Ureter (tissue), 1 donor: Measurements from ENCODE around the gene CDH15. TPM values are rescaled to one million over a fixed set of nuclear protein-coding genes. Genes with fewer than 3 reads are reported as not detected.
A peak's percentile ranks its signal among the peaks of the same experiment; 100 is the strongest.

Source experiments
- DNase-seq: peaks from one replicate; pipeline ENCODE4 v3.0.0-alpha.2; 2020; ENCODE audit warnings: low spot score
- total RNA-seq: library from RNA; stranded (reverse); gene quantifications from one replicate; pipeline ENCODE4 v1.2.4, GENCODE V29; 2023
- donor health status: DM: yes; HTN: yes; CAD: no.

Gene CDH15
- total RNA-seq, 1 donor from 2014 or later: not detected

- no peak for DNase-seq
Observed at GRCh38 chr16:89199241-89200123, 27.9 kb downstream of the CDH15 start.

DNA sequence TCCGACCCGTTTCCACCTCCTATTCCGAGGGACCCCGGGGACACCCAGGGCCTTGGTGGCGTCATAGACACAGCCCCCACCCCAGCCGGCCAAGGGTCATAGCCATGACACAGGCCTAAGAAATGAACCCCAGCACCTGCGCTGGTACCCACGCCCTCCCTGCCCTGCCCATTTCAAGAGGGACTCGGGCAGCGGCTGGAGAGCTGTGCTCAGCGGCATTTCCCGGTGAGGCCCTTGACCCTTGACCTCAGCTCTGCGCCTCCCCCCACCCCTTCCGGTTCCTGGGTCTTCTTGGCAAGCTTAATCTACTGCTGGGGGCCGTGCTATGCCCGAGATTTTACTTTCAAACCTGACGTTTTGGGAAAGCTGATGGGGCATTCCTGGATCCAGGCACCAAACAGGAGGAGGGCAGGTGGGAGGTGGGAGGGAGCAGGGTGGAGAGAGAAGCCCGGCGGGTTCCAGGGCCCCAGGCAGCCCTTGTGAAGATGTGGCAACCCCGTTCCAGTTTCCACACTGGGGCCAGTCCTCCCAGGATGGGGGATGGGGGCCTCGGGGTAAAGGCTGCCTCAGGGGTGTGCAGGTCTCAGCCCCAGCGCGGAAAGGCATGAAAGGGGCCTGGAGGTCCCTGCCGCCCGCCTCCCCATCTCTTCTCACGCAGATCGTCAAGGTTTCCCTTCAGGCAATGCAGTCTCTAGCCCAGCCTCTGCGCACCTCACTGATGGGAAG lies 28.7 kb downstream of the CDH15 start, which contains the start of gene SLC22A31:
TSS of gene SLC22A31 (minus strand) at position 414 of the 726 bp plus-strand sequence. CDS start at position 378, 36 bp downstream.
- no peak for DNase-seq

DNA sequence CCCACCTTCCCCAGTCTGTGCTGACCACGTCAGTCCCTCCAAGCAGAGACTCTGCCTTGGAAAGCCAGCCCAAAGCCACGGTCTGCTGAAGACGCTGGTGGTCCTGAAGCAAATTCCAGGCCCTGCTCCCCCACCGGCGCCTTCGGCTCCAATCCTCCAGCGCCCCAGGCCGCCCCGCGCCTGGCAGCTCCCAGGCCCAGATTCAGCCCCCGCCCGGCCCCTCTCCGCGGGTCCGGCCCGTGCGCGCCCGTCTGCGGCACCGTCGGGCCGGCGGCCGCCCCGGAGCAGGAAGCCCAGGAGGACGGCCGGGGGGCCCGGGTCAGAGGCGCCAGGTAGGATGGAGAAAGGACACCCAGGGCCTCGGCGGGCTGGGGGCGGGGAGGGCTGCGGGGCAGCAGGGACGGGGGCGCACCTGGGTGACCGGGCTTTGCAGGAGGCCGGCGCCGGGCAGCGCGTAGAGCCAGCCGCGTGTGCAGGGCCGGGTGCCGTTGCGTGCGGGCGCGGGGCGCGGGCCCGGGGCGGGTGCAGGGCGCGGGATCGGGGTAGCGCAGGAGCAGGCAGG lies 29.4 kb downstream of the CDH15 start:
- no peak for DNase-seq

- DNase-seq: peak; percentile 84
Observed at GRCh38 chr16:89201439-89202377, 30.2 kb downstream of the CDH15 start.

DNA sequence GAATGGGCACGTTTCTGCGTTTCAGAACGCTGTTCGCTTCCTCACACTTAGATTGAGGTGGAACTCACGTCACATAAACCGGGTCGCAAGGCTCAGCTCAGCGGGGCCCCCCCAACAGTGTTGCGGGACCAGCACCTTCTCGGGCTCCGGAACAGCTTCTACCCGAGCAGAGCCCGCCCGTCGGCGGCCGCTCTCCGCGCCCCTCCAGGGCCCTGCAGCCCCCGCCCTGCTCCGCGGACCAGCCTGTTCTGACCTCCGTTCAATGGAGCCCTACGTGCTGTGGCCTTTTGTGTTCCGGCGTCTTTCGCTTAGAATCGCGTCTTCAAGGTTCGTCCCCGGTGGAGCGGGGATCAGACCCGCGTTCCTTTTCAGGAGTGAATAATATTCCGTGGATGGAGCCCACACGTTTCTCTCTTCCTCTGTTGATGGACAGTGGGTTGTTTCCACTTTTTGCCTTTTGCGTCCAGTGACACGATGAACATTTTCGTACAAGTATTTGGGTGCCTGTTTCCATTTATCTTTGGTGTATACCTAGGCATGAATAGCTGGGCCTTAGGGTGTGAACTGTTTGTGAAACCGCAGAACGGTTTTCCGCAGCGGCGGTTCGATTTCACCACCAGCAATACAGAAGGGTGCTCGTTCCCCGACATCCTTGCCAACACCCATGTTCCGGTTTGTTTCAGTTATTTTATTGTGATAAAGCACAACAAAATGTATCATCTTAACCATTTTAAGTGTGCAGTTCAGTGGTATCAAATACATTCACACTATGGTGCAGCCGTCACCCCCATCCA lies 31.1 kb downstream of the CDH15 start:
- DNase-seq: no peak

- DNase-seq: no peak
Observed at GRCh38 chr16:89207993-89208392, 36.4 kb downstream of the CDH15 start.

DNA sequence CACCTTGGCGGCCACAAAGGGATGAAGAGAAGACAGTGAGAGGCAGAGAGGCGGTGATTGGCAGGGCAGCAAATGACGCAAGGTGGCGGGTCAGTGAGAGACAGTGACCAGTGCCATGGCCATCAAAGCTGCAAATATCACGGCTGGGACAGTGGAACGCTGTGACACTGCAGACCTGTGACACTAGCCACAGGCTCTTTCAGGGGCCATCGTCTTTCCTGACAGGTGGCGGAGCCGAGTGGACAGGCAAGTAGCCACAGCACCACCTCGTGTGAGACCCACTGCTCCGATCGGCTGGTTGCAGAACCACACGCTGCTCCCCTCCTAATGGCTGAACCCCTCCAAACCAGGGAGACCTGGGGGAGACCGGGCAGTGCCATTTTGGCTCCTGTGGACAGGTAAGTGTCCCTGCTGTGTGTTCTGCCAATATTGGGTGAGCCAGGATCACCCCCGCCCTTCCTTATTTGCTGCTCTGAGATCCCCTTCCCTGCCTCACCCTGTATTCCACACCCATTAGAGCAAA lies 38.0 kb downstream of the CDH15 start:
- DNase-seq: no peak

DNA sequence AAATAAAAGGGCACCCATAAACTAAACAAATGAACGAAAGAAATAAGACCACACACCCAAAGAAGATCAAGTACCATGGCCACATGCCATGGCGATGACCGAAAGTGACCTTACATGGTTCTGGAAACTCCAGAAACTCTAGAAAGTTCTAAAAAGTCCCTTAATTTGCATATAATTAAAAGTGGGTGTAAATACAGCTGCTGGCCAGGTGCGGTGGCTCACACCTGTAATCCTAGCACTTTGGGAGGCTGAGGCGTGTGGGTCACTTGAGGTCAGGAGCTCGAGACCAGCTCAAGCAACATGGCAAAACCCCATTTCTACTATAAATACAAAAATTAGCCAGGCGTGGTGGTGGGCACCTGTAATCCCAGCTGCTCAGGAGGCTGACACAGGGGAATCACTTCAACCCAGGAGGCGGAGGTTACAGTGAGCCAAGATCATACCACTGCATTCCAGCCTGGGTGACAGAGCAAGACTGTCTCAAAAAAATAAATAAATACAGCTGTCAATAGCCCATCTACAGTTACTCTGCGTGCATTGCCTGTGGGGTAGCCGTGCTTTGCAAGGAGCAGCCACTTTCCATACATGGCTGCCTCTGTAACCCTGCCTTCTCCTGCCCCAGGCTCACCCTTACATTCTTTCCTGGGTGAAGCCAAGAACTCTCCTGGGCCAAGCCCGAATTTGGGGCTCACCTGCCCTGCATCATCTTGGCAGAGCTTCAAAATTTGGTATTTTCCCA lies 38.8 kb downstream of the CDH15 start:
- no peak for DNase-seq

DNA sequence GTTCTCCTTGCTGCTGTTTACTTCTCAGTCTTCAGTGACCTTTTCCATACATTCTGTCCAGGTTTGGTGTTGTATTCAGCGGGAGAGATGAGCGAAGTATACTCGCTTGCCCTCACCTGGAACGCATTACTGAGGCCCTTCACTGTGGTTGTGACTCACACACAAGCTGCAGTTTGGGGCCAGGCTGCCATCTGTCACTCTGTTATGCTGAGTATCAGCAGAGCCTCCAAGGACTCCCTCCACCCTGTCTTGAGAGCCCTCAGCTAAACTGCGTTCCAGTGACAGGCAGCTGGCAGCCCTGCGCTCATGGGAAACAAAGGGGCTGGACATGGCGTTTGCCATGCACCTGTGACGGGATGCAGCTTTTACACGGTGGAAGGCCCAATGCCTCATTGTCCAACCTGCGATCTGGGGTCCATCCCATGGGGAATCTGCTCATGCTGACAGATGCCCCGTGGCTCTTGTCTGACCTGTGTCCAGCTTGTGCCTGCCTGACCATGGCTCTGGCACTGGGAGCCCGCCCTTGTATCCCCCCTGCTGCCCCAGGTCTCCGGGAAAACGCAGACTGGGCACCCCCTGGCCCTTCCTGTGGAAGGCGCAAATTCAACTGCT lies 39.5 kb downstream of the CDH15 start:
- no peak for DNase-seq

DNA sequence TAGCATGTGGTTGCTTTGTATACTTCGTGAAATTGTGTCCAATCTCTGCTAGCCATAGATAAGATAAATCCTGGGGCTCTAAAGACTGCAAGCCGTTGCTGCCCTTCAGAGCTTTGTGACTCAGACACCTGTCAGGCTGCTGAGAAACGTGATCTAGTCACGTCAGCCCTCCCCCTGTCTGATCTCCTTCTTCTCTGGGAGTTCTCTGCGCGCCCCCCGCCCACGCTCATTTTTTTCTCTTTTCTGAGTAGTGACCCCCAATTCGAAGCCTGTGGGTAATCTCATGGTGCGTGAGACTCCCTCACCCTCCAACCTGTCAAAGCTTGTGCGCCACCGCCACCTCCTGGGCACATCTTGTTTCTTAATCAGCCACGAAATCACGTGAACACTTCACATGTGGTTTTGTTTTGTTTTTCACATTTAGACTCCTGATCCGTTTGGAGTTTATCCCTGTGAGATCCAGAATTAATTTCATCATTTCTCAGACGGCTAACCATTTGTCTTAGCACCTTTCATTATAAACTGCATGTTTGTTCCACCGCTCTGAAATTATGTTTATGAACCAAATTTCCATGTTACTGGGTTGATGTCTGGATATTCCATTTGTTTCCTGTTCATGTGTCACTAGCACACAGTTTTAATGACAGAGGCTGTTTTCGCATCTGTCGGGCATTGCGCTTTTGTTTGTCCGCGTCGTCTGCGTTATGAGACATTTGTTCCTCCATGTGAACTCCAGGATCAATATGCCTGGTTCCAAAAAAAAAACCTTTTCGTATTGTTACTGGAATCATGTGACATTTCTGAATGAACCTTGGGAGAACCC lies 45.0 kb downstream of the CDH15 start:
- DNase-seq: peak; percentile 82

DNA sequence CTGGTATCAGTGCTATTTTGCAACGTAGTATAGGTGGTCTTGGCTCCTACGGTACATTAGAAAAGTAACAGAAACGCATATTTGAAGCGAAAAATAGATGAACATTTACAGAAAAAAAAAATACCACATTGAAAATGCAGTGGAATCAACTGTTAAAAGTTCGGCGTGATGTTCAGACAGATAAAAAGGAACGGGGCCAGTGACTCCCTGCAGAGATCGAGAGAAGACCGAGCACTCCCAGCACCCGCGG lies 45.5 kb downstream of the CDH15 start:
- DNase-seq: no peak

- peak; percentile 82 for DNase-seq
Observed at GRCh38 chr16:89217388-89218191, 46.0 kb downstream of the CDH15 start, which contains the start of gene ZNF778. Gene ZNF778, plus strand, starts transcription at chr16:89217703. Its CDS starts 3,425 bp downstream, at chr16:89221128.

GRCh38 chr16:89219365-89219764 lies 47.8 kb downstream of the CDH15 start:
- DNase-seq: no peak

DNA sequence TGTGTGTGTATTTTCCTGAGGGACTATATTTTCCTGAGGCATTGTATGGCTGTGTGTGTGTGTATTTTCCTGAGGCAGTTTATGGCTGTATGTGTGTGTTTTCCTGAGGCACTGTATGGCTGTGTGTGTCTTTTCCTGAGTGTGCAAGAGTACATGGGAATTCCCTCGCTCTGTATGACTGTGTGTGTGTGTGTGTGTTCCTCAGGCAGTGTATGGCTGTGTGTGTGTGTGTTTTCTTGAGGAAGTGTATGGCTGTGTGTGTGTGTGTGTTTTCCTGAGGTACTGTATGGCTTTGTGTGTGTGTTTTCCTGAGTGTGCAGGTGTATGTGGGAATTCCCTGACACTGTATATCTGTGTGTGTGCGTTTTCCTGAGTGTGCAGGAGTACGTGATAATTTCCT lies 50.1 kb downstream of the CDH15 start:
- no peak for DNase-seq

- no peak for DNase-seq
Observed at GRCh38 chr16:89222931-89223330, 51.4 kb downstream of the CDH15 start.

- DNase-seq: no peak
Observed at GRCh38 chr16:89224665-89225064, 53.1 kb downstream of the CDH15 start.

- DNase-seq: no peak
Observed at GRCh38 chr16:89230255-89230654, 58.7 kb downstream of the CDH15 start.

GRCh38 chr16:89232107-89232506 lies 60.6 kb downstream of the CDH15 start:
- no peak for DNase-seq
